OCI-LY1 (cell line): ENCODE data around the gene TMEM252.

Experiments used
- H2AFZ ChIP-seq: fragments of 200-600 bp; sonication (generic), shearing (Covaris generic); 2 replicates; pipeline ENCODE4 v1.6.0; 2014; ENCODE audit warnings: antibody characterized with exemption, mild to moderate bottlenecking, low read length
- H3F3A ChIP-seq: fragments of 200-600 bp; sonication (generic), shearing (Covaris generic); 2 replicates; pipeline ENCODE4 v1.6.0; 2014; ENCODE audit warnings: mild to moderate bottlenecking, antibody characterized with exemption, low read length, moderate library complexity; ENCODE audit not compliant: insufficient read depth
- H3K27ac ChIP-seq: fragments of 200-600 bp; sonication (generic); 2 replicates; pipeline ENCODE4 v1.5.1; 2014; ENCODE audit warnings: low read length, mixed run types, mild to moderate bottlenecking, low read depth; ENCODE audit not compliant: poor library complexity, severe bottlenecking
- H3K27me3 ChIP-seq: fragments of 200-600 bp; sonication (generic); 2 replicates; pipeline ENCODE4 v1.6.0; 2014; ENCODE audit warnings: antibody characterized with exemption, mild to moderate bottlenecking, low read length, moderate library complexity; ENCODE audit not compliant: insufficient read depth
- H3K36me3 ChIP-seq: fragments of 200-600 bp; sonication (generic); 2 replicates; pipeline ENCODE4 v1.6.1; 2014; ENCODE audit warnings: mild to moderate bottlenecking, antibody characterized with exemption, low read length, moderate library complexity, mixed read lengths; ENCODE audit not compliant: insufficient read depth
- H3K4me1 ChIP-seq: fragments of 200-600 bp; sonication (generic); 2 replicates; pipeline ENCODE4 v1.5.1; 2014; ENCODE audit warnings: mild to moderate bottlenecking, low read length, moderate library complexity; ENCODE audit not compliant: insufficient read depth, severe bottlenecking
- H3K4me2 ChIP-seq: fragments of 200-600 bp; sonication (generic), shearing (Covaris generic); 2 replicates; pipeline ENCODE4 v1.6.1; 2014; ENCODE audit warnings: low read length
- H3K4me3 ChIP-seq: fragments of 200-600 bp; sonication (generic); 2 replicates; pipeline ENCODE4 v1.5.1; 2014; ENCODE audit warnings: low read length, low read depth, mild to moderate bottlenecking, mixed read lengths; ENCODE audit not compliant: poor library complexity, severe bottlenecking
- H3K79me2 ChIP-seq: fragments of 200-600 bp; shearing (Covaris generic); 2 replicates; pipeline ENCODE4 v1.6.1; 2016; ENCODE audit warnings: mixed run types, low read length, mixed read lengths; ENCODE audit not compliant: insufficient read depth
- H3K9ac ChIP-seq: fragments of 200-600 bp; sonication (generic), shearing (Covaris generic); 2 replicates; pipeline ENCODE4 v1.6.1; 2014; ENCODE audit warnings: mild to moderate bottlenecking, low read length, mixed read lengths
- H3K9me2 ChIP-seq: fragments of 200-600 bp; sonication (generic), shearing (Covaris generic); 2 replicates; pipeline ENCODE4 v1.6.1; 2014; ENCODE audit warnings: low read depth, mild to moderate bottlenecking, low read length, mixed read lengths
- H3K9me3 ChIP-seq: fragments of 200-600 bp; shearing (Covaris generic); 2 replicates; pipeline ENCODE4 v1.6.1; 2014; ENCODE audit warnings: low read length, mixed read lengths
- H4K20me1 ChIP-seq: fragments of 200-600 bp; sonication (generic), shearing (Covaris generic); 2 replicates; pipeline ENCODE4 v1.6.0; 2016; ENCODE audit warnings: mild to moderate bottlenecking, low read length; ENCODE audit not compliant: insufficient read depth
- CTCF ChIP-seq: fragments of 200-600 bp; sonication (generic), shearing (Covaris generic); IDR thresholded peaks from 2 replicates; pipeline ENCODE4 v1.5.1; 2017; ENCODE audit warnings: mild to moderate bottlenecking, antibody characterized with exemption, low read length, moderate library complexity, mixed read lengths
- EZH2 ChIP-seq: fragments of 200-600 bp; sonication (generic), shearing (Covaris generic); IDR thresholded peaks from 2 replicates; pipeline ENCODE4 v1.8.0; 2017; ENCODE audit warnings: borderline replicate concordance, mixed run types, mild to moderate bottlenecking, antibody characterized with exemption, low read length, moderate library complexity, mixed read lengths

TMEM252 gene

GRCh38 chr9:68495247-68495646, 45.4 kb downstream of the TMEM252 start:
- no peak for TF ChIP-seq EZH2
- no peak for TF ChIP-seq CTCF
- Histone ChIP-seq H3K4me1 (no peaks in the 10 kb centered on the region), H3K4me3 (no peak overlapping the region), H3K36me3 (no peaks in the 10 kb centered on the region), H3K79me2 (no peaks in the 10 kb centered on the region), H3F3A (no peaks in the 10 kb centered on the region), H3K9ac (no peak overlapping the region), H2AFZ (no peak overlapping the region), H3K27ac (no peak overlapping the region), H3K4me2 (no peak overlapping the region), H3K9me3 (no peaks in the 10 kb centered on the region), H3K27me3 (no peaks in the 10 kb centered on the region), H4K20me1 (no peaks in the 10 kb centered on the region), H3K9me2 (no peaks in the 10 kb centered on the region)

GRCh38 chr9:68493958-68494577, 46.6 kb downstream of the TMEM252 start:
- Histone ChIP-seq H3K9ac (no peak overlapping the region), H3K4me3 (no peak overlapping the region), H4K20me1 (no peaks in the 10 kb centered on the region), H3K9me3 (no peaks in the 10 kb centered on the region), H3K9me2 (no peaks in the 10 kb centered on the region), H3F3A (no peaks in the 10 kb centered on the region), H3K36me3 (no peaks in the 10 kb centered on the region), H3K4me1 (no peaks in the 10 kb centered on the region), H3K27me3 (no peaks in the 10 kb centered on the region), H3K79me2 (no peaks in the 10 kb centered on the region), H3K4me2 (no peak overlapping the region), H2AFZ (no peak overlapping the region), H3K27ac (no peak overlapping the region)
- TF ChIP-seq CTCF = no peak
- no peak for TF ChIP-seq EZH2

- no peak overlapping the region for H2AFZ ChIP-seq
- no peaks in the 10 kb centered on the region for H3K4me1 ChIP-seq
- H3K36me3 ChIP-seq = no peaks in the 10 kb centered on the region
- H3K9me3 ChIP-seq = no peaks in the 10 kb centered on the region
- H3K4me3 ChIP-seq = no peak overlapping the region
- H3K4me2 ChIP-seq = no peak overlapping the region
- no peaks in the 10 kb centered on the region for H3K9me2 ChIP-seq
- no peaks in the 10 kb centered on the region for H4K20me1 ChIP-seq
- TF ChIP-seq CTCF (no peak), EZH2 (no peak)
- H3K27me3 ChIP-seq = no peaks in the 10 kb centered on the region
- no peaks in the 10 kb centered on the region for H3F3A ChIP-seq
- no peak overlapping the region for H3K9ac ChIP-seq
- no peak overlapping the region for H3K27ac ChIP-seq
- no peaks in the 10 kb centered on the region for H3K79me2 ChIP-seq
Observed at GRCh38 chr9:68493541-68493940, 47.1 kb downstream of the TMEM252 start.
